ENCODE results near the gene SEZ6L. TPM values are rescaled to one million over a fixed set of nuclear protein-coding genes. Genes with fewer than 3 reads are reported as not detected.
A peak's percentile ranks its signal among the peaks of the same experiment; 100 is the strongest.

SEZ6L gene
- total and polyA plus RNA-seq, 2 experiments from 2014 or later = 0.43 to 0.44 TPM

- no peaks in the 10 kb centered on the region for H4K20me1 ChIP-seq (ENCODE audit: insufficient read depth, poor library complexity, severe bottlenecking)
- H3K27ac ChIP-seq = no peak overlapping the region
- no peak overlapping the region for H3K4me2 ChIP-seq
- no peaks in the 10 kb centered on the region for H3K9me2 ChIP-seq (replicated peaks; ENCODE audit: insufficient read depth)
- no peak overlapping the region for H3K4me3 ChIP-seq
- H2AFZ ChIP-seq = no peak overlapping the region
- no peaks in the 10 kb centered on the region for H3K4me1 ChIP-seq (ENCODE audit: insufficient read depth)
- H3K9me3 ChIP-seq (ENCODE audit: low read depth) = no peaks in the 10 kb centered on the region
- no peaks in the 10 kb centered on the region for H3K79me2 ChIP-seq
- H3K27me3 ChIP-seq = peaks cover 5% of the 10 kb centered on the region
- TF ChIP-seq, protein P1, sequence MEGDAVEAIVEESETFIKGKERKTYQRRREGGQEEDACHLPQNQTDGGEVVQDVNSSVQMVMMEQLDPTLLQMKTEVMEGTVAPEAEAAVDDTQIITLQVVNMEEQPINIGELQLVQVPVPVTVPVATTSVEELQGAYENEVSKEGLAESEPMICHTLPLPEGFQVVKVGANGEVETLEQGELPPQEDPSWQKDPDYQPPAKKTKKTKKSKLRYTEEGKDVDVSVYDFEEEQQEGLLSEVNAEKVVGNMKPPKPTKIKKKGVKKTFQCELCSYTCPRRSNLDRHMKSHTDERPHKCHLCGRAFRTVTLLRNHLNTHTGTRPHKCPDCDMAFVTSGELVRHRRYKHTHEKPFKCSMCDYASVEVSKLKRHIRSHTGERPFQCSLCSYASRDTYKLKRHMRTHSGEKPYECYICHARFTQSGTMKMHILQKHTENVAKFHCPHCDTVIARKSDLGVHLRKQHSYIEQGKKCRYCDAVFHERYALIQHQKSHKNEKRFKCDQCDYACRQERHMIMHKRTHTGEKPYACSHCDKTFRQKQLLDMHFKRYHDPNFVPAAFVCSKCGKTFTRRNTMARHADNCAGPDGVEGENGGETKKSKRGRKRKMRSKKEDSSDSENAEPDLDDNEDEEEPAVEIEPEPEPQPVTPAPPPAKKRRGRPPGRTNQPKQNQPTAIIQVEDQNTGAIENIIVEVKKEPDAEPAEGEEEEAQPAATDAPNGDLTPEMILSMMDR (IDR thresholded peaks at IDR 0.05; ENCODE audit: poor library complexity) = no peak
- TF ChIP-seq EZH2phosphoT487 (IDR thresholded peaks at IDR 0.05; ENCODE audit: low read depth, severe bottlenecking, unreplicated experiment) (no peak), EZH2 (IDR thresholded peaks at IDR 0.05; ENCODE audit: borderline replicate concordance) (no peak)
- DNase-seq (ENCODE audit: low spot score) = no peak
- 73% methylated on average over 8 of the region's 8 CpGs for WGBS (ENCODE audit: low lambda C conversion rate, missing lambda C conversion rate)
- H3K36me3 ChIP-seq (replicated peaks; ENCODE audit: insufficient read depth, low read depth) = no peaks in the 10 kb centered on the region
Measured at GRCh38 chr22:26328221-26328620, 159.0 kb downstream of the SEZ6L start.

- TF ChIP-seq, protein P1 (IDR thresholded peaks at IDR 0.05; ENCODE audit: poor library complexity) = peak; percentile 81
- TF ChIP-seq EZH2 (IDR thresholded peaks at IDR 0.05; ENCODE audit: borderline replicate concordance) = no peak
- TF ChIP-seq EZH2phosphoT487 (IDR thresholded peaks at IDR 0.05; ENCODE audit: low read depth, severe bottlenecking, unreplicated experiment) = no peak
- no peaks in the 10 kb centered on the region for H3K9me2 ChIP-seq (replicated peaks; ENCODE audit: insufficient read depth)
- H3K27ac ChIP-seq = no peak overlapping the region
- WGBS (ENCODE audit: low lambda C conversion rate, missing lambda C conversion rate) = 30% methylated on average over 4 of the region's 4 CpGs
- H3K4me2 ChIP-seq = no peak overlapping the region
- H4K20me1 ChIP-seq (ENCODE audit: insufficient read depth, poor library complexity, severe bottlenecking) = no peaks in the 10 kb centered on the region
- no peak overlapping the region for H3K4me3 ChIP-seq
- H3K36me3 ChIP-seq (replicated peaks; ENCODE audit: insufficient read depth, low read depth) = no peaks in the 10 kb centered on the region
- peak; percentile 75 for DNase-seq (ENCODE audit: low spot score)
- peaks cover 16% of the 10 kb centered on the region for H3K27me3 ChIP-seq
- no peak overlapping the region for H2AFZ ChIP-seq
- no peaks in the 10 kb centered on the region for H3K4me1 ChIP-seq (ENCODE audit: insufficient read depth)
- H3K79me2 ChIP-seq = no peaks in the 10 kb centered on the region
- no peaks in the 10 kb centered on the region for H3K9me3 ChIP-seq (ENCODE audit: low read depth)
Measured at GRCh38 chr22:26330971-26331625, 161.8 kb downstream of the SEZ6L start.

DNA sequence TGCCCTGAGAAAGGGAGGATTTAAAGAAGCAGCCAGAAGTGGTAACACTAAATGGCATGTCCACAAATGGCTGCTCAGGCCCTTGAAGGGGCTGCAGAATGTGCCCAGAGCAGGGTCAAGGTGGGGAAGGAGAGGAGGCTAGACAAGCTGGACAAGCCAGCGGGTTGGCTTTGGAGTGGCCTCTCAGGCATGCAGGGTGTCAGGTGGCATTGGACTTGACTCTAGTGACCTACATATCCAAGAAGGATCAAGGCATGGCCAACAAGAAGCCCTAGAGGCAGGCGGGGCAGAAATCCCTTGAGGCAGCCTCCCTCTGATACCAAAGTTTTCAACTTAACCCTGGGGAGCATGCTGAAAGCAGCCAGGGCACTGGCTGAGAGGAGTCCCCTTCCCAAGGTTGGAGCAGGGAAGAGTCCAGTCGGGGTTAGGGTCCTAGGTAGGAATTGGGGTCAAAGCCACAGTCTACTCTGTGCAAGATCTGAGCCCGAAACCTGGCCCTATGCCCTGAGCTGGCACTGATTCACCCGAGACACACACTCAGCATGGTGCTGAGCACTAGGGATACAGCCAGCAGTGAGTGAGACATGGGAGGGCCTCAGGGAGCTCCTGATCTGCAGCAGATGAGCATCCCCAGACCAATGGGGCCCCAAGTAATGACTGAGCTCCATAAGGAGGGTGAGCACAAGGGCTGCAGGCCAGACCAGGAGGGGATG, 164.0 kb downstream of the SEZ6L start:
- H3K4me3 ChIP-seq = no peak overlapping the region
- no peaks in the 10 kb centered on the region for H3K9me2 ChIP-seq (replicated peaks; ENCODE audit: insufficient read depth)
- no peaks in the 10 kb centered on the region for H3K9me3 ChIP-seq (ENCODE audit: low read depth)
- H4K20me1 ChIP-seq (ENCODE audit: insufficient read depth, poor library complexity, severe bottlenecking) = no peaks in the 10 kb centered on the region
- H3K4me1 ChIP-seq (ENCODE audit: insufficient read depth) = no peaks in the 10 kb centered on the region
- TF ChIP-seq, protein P1 (IDR thresholded peaks at IDR 0.05; ENCODE audit: poor library complexity) = no peak
- H3K36me3 ChIP-seq (replicated peaks; ENCODE audit: insufficient read depth, low read depth) = no peaks in the 10 kb centered on the region
- no peak overlapping the region for H3K4me2 ChIP-seq
- no peak overlapping the region for H2AFZ ChIP-seq
- no peak overlapping the region for H3K27ac ChIP-seq
- 73% methylated on average over 5 of the region's 5 CpGs for WGBS (ENCODE audit: low lambda C conversion rate, missing lambda C conversion rate)
- no peak for DNase-seq (ENCODE audit: low spot score)
- peaks cover 27% of the 10 kb centered on the region for H3K27me3 ChIP-seq
- H3K79me2 ChIP-seq = no peaks in the 10 kb centered on the region

Data from hepatocyte (in vitro differentiated cells).